Stimulated activated CD4-positive, alpha-beta T cell treated with anti-CD3 and anti-CD28 coated beads, Interleukin-4, amount 100 ng/mL, for 48 hours (primary cell): ENCODE measurements around the gene RNF223.
"Not testable (repeated sequence)": the region's sequence is repeated elsewhere in the genome, so short reads cannot be mapped to it uniquely, and the experiment has no call there.

Source experiments
- DNase-seq, 2 donors: peaks; one replicate each; pipeline ENCODE4 v3.0.0-alpha.2; 2020; ENCODE audit warnings: low read depth in 2 of 2

The RNF223 gene

GRCh38 chr1:1109743-1110142 is 35.6 kb upstream of the RNF223 start:
- no peak for DNase-seq

GRCh38 chr1:1106510-1107221 is 32.6 kb upstream of the RNF223 start:
- no peak for DNase-seq

GRCh38 chr1:1104152-1104551 is 30.0 kb upstream of the RNF223 start:
- DNase-seq: not testable (repeated sequence)

- DNase-seq: no peak
These were observed 27.4 kb upstream of the RNF223 start for GRCh38 chr1:1101503-1101902.

- DNase-seq: no peak
These were observed 26.2 kb upstream of the RNF223 start for GRCh38 chr1:1100296-1100695.

- DNase-seq: no peak
These were observed 25.5 kb upstream of the RNF223 start for GRCh38 chr1:1099506-1100183.

GRCh38 chr1:1098681-1099421 is 24.7 kb upstream of the RNF223 start:
- DNase-seq: no peak

GRCh38 chr1:1096136-1096535 is 22.0 kb upstream of the RNF223 start:
- DNase-seq: not testable (repeated sequence)

- no peak for DNase-seq
These were observed 20.9 kb upstream of the RNF223 start for GRCh38 chr1:1094981-1095380.

- DNase-seq: no peak
These were observed 19.5 kb upstream of the RNF223 start for GRCh38 chr1:1093610-1093943.

GRCh38 chr1:1092894-1093609 is 18.9 kb upstream of the RNF223 start:
- DNase-seq: no peak

GRCh38 chr1:1092149-1092855 is 18.2 kb upstream of the RNF223 start:
- no peak for DNase-seq

- peak in 1 of 2 donors; percentile 26 for DNase-seq
These were observed 17.4 kb upstream of the RNF223 start for GRCh38 chr1:1091344-1092148.

- no peak for DNase-seq
These were observed 16.6 kb upstream of the RNF223 start for GRCh38 chr1:1090424-1091343.

GRCh38 chr1:1089731-1090423 is 15.8 kb upstream of the RNF223 start:
- no peak for DNase-seq

- no peak for DNase-seq
These were observed 14.9 kb upstream of the RNF223 start for GRCh38 chr1:1088801-1089680.

GRCh38 chr1:1088029-1088800 is 14.1 kb upstream of the RNF223 start:
- no peak for DNase-seq
